Body of pancreas (tissue), 4 donors: ENCODE data around the gene ABCG1. TPM values are rescaled to one million over a fixed set of nuclear protein-coding genes. Genes with fewer than 3 reads are reported as not detected.

Experiments
- ATAC-seq: fragments of 150-250 bp; one replicate; pipeline ENCODE4 v1.9.1; 2016
- DNase-seq, 4 donors: peaks; one replicate each; pipeline ENCODE4 v3.0.0-alpha.2; 2019
- H3K27ac ChIP-seq, 4 donors: fragments of 200-600 bp; sonication (generic); 1 replicate in 3 of 4; 2 replicates in 1 of 4; pipeline versions ENCODE4 v1.5.1 to v1.6.1; 2016 to 2019; ENCODE audit warnings: mild to moderate bottlenecking in 1 of 4, mixed read lengths in 1 of 4, moderate library complexity in 1 of 4
- H3K27me3 ChIP-seq, 2 donors: fragments of 200-600 bp; sonication (generic); one replicate each; pipeline ENCODE4 v1.6.0; 2016; ENCODE audit warnings: mild to moderate bottlenecking in 1 of 2
- H3K36me3 ChIP-seq, 2 donors: fragments of 200-600 bp; sonication (generic); replicated peaks in 1 of 2; 2 replicates each; pipeline ENCODE4 v1.5.1; 2016; ENCODE audit warnings: low read depth in 2 of 2; ENCODE audit not compliant: insufficient read depth in 1 of 2
- H3K4me1 ChIP-seq: fragments of 200-600 bp; sonication (generic); one replicate; pipeline ENCODE4 v1.6.0; 2016
- H3K4me3 ChIP-seq, 2 donors: fragments of 200-600 bp; sonication (generic); 1 replicate in 1 of 2; 2 replicates in 1 of 2; pipeline ENCODE4 v1.5.1; 2016 to 2019
- H3K9me3 ChIP-seq, 3 donors: fragments of 200-600 bp; sonication (generic); 1 replicate in 2 of 3; 2 replicates in 1 of 3; pipeline ENCODE4 v1.5.1; 2016
- CTCF ChIP-seq, 7 experiments: fragments of 450-650 bp in 4 of 7; fragments of 200-600 bp in 3 of 7; sonication (generic) in 3 of 7; IDR thresholded peaks; one replicate each; pipeline ENCODE4 v1.5.1; 2016 to 2019; ENCODE audit warnings: antibody characterized with exemption in 7 of 7
- POLR2A ChIP-seq, 3 donors: fragments of 450-650 bp; IDR thresholded peaks; one replicate each; pipeline ENCODE4 v1.6.1; 2016; ENCODE audit warnings: antibody characterized with exemption in 3 of 3, mild to moderate bottlenecking in 2 of 3
- WGBS, 2 donors: methylation state at CpG; one replicate each; pipeline ENCODE4 v1.1.5; 2017; 5-methylcytosine and 5-hydroxymethylcytosine counted together
- intact Hi-C: fragments of 100-400 bp; cut with DNase I; formaldehyde crosslinking; loops from one replicate; pipeline ENCODE4 v1.15.1; 2023
- total RNA-seq, 2 donors: library from RNA; depleted of rRNA; stranded (reverse); fragments of >200 nt; gene quantifications; one replicate each; pipeline ENCODE4 v1.1.0, GENCODE V29; 2016

Gene ABCG1
- total RNA-seq, 2 donors from 2014 or later: 7.5 to 7.6 TPM

GRCh38 chr21:42278451-42279149 is 59.7 kb downstream of the ABCG1 start:
- DNase-seq (no peak), ATAC-seq (no peak)
- H3K36me3 ChIP-seq: no peaks in the 10 kb centered on the region
- H3K9me3 ChIP-seq: no peaks in the 10 kb centered on the region
- 80 to 81% methylated on average over 18 to 19 of the region's 19 CpGs for WGBS, 2 donors
- H3K4me3 ChIP-seq: no peak overlapping the region
- no peaks in the 10 kb centered on the region for H3K27me3 ChIP-seq
- intact Hi-C loops: no loop called here
- TF ChIP-seq POLR2A (IDR thresholded peaks at IDR 0.05) (no peak), CTCF (IDR thresholded peaks at IDR 0.05) (no peak)
- no peaks in the 10 kb centered on the region for H3K4me1 ChIP-seq
- no peak overlapping the region for H3K27ac ChIP-seq

- ATAC-seq (no peak), DNase-seq (no peak)
- H3K36me3 ChIP-seq: no peaks in the 10 kb centered on the region
- H3K9me3 ChIP-seq: no peaks in the 10 kb centered on the region
- no peak overlapping the region for H3K27ac ChIP-seq
- no peaks in the 10 kb centered on the region for H3K4me1 ChIP-seq
- H3K4me3 ChIP-seq: no peak overlapping the region
- TF ChIP-seq POLR2A (IDR thresholded peaks at IDR 0.05) (no peak), CTCF (IDR thresholded peaks at IDR 0.05) (no peak)
- no peaks in the 10 kb centered on the region for H3K27me3 ChIP-seq
- WGBS, 2 donors: 87 to 88% methylated on average over 10 to 20 of the region's 20 CpGs
- intact Hi-C loops: no loop called here
These were observed 60.5 kb downstream of the ABCG1 start for GRCh38 chr21:42279341-42279871.

- TF ChIP-seq CTCF (IDR thresholded peaks at IDR 0.05) (no peak), POLR2A (IDR thresholded peaks at IDR 0.05) (no peak)
- WGBS, 2 donors: 85 to 88% methylated on average over 3 to 11 of the region's 11 CpGs
- intact Hi-C loops: no loop called here
- DNase-seq: no peak
- Histone ChIP-seq H3K9me3 (no peaks in the 10 kb centered on the region), H3K27me3 (no peaks in the 10 kb centered on the region), H3K36me3 (no peaks in the 10 kb centered on the region), H3K4me3 (no peak overlapping the region), H3K27ac (no peak overlapping the region), H3K4me1 (no peaks in the 10 kb centered on the region)
- ATAC-seq: no peak
These were observed 60.9 kb downstream of the ABCG1 start for GRCh38 chr21:42279888-42280287.

GRCh38 chr21:42280356-42281180 is 61.6 kb downstream of the ABCG1 start:
- H3K4me3 ChIP-seq: no peak overlapping the region
- no peaks in the 10 kb centered on the region for H3K4me1 ChIP-seq
- ATAC-seq (no peak), DNase-seq (no peak)
- no peak for TF ChIP-seq CTCF (IDR thresholded peaks at IDR 0.05)
- TF ChIP-seq POLR2A (IDR thresholded peaks at IDR 0.05): no peak
- H3K9me3 ChIP-seq: no peaks in the 10 kb centered on the region
- intact Hi-C loops: no loop called here
- WGBS, 2 donors: 78 to 79% methylated on average over 16 to 21 of the region's 22 CpGs
- no peaks in the 10 kb centered on the region for H3K27me3 ChIP-seq
- no peak overlapping the region for H3K27ac ChIP-seq
- H3K36me3 ChIP-seq: no peaks in the 10 kb centered on the region
